Measurements from ENCODE around the gene MGAT3. TPM values are rescaled to one million over a fixed set of nuclear protein-coding genes. Genes with fewer than 3 reads are reported as not detected.

MGAT3 gene
- total RNA-seq, 1 donor from 2014 or later = 0.53 TPM

DNA sequence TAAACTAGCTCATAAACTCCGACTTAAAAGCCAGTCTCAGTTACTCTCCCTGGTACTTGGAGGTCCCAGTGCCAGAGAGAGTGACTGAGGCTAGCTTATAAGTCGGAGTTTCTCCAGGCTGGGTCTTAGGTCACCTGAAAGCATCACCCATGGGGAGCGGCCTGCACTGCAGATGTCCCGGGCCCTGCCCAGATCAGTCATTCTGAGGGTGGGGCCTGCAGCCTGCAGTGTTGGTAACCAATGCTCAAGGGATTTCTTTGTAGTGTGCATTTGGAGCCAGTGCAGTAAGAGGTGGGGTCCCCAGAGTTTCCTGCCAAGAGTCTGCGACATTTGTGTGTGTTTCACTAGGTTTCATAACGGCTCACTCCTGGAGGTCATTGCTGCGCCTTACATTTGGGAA, 42.4 kb upstream of the MGAT3 start:
- no peak for DNase-seq (ENCODE audit: low read depth)
- Histone ChIP-seq H3K4me3 (ENCODE audit: low read depth, low read length) (no peak overlapping the region), H3K27me3 (ENCODE audit: control insufficient read depth, insufficient read depth, low read length) (no peaks in the 10 kb centered on the region), H3K36me3 (ENCODE audit: control insufficient read depth, insufficient read depth, low read length) (peaks cover 22% of the 10 kb centered on the region)
- TF ChIP-seq, protein P1, sequence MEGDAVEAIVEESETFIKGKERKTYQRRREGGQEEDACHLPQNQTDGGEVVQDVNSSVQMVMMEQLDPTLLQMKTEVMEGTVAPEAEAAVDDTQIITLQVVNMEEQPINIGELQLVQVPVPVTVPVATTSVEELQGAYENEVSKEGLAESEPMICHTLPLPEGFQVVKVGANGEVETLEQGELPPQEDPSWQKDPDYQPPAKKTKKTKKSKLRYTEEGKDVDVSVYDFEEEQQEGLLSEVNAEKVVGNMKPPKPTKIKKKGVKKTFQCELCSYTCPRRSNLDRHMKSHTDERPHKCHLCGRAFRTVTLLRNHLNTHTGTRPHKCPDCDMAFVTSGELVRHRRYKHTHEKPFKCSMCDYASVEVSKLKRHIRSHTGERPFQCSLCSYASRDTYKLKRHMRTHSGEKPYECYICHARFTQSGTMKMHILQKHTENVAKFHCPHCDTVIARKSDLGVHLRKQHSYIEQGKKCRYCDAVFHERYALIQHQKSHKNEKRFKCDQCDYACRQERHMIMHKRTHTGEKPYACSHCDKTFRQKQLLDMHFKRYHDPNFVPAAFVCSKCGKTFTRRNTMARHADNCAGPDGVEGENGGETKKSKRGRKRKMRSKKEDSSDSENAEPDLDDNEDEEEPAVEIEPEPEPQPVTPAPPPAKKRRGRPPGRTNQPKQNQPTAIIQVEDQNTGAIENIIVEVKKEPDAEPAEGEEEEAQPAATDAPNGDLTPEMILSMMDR (IDR thresholded peaks at IDR 0.05; ENCODE audit: insufficient read depth, low read length, severe bottlenecking) = no peak
- FAIRE-seq = no peak

DNA sequence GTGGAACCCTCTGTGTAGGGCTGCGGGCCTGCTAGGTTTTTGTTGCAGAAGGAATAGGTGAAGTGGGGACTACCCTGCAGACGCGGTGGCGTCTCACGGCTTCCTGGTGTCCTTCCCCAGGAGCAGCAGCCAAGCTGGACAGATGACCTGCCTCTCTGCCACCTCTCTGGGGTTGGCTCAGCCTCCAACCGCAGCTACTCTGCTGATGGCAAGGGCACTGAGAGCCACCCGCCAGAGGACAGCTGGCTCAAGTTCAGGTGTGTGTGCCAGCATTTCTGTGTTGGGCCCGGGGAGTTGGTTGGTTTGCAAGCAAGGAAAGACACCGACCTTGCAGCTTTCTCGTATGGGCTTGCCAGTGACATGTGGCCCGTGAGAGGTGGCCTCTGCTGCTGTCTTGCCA, 41.9 kb upstream of the MGAT3 start:
- Histone ChIP-seq H3K36me3 (ENCODE audit: control insufficient read depth, insufficient read depth, low read length) (peaks cover 24% of the 10 kb centered on the region), H3K27me3 (ENCODE audit: control insufficient read depth, insufficient read depth, low read length) (no peaks in the 10 kb centered on the region), H3K4me3 (ENCODE audit: low read depth, low read length) (no peak overlapping the region)
- TF ChIP-seq, protein P1 (IDR thresholded peaks at IDR 0.05; ENCODE audit: insufficient read depth, low read length, severe bottlenecking) = no peak
- DNase-seq (ENCODE audit: low read depth) (no peak), FAIRE-seq (peak; percentile 40)

DNA sequence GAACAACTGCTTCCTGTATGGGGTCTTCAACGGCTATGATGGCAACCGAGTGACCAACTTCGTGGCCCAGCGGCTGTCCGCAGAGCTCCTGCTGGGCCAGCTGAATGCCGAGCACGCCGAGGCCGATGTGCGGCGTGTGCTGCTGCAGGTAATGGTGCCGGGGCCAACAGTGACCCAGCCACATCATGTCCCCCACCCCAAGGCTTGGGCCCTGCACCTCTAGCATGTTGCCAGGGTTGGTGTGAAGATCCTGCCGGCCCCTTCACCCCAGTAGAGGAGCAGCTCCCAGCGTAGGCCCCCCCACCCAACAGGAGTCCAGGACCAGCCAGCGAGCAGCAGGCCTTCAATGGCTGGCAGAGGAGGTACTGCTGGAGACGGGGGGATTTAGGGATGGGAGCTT, 41.3 kb upstream of the MGAT3 start:
- Histone ChIP-seq H3K27me3 (ENCODE audit: control insufficient read depth, insufficient read depth, low read length) (no peaks in the 10 kb centered on the region), H3K36me3 (ENCODE audit: control insufficient read depth, insufficient read depth, low read length) (peaks cover 29% of the 10 kb centered on the region), H3K4me3 (ENCODE audit: low read depth, low read length) (no peak overlapping the region)
- TF ChIP-seq, protein P1 (IDR thresholded peaks at IDR 0.05; ENCODE audit: insufficient read depth, low read length, severe bottlenecking) = no peak
- FAIRE-seq (no peak), DNase-seq (ENCODE audit: low read depth) (no peak)

DNA sequence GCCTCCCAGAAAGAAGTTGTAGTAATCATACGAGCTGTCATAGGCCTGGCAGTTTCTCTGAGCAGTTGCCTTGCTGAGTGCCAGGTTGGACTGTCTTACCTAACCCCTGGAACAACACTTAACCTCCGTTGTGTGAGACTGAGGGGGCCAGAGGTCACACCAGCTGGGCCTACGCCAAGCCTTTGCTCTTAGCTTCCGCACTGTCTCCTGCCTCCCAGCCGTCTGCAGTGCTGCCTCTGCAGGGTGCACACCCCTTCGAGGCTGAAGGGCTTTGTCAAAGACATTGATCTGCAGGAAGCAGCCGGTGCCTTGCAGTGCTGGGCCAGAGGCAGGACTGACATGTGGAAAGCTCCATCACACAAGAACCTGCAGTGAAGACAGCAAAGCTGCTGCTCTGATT, 40.5 kb upstream of the MGAT3 start:
- DNase-seq (ENCODE audit: low read depth) = no peak
- TF ChIP-seq, protein P1 (IDR thresholded peaks at IDR 0.05; ENCODE audit: insufficient read depth, low read length, severe bottlenecking) = no peak
- peaks cover 29% of the 10 kb centered on the region for H3K36me3 ChIP-seq (ENCODE audit: control insufficient read depth, insufficient read depth, low read length)
- H3K27me3 ChIP-seq (ENCODE audit: control insufficient read depth, insufficient read depth, low read length) = no peaks in the 10 kb centered on the region
- no peak overlapping the region for H3K4me3 ChIP-seq (ENCODE audit: low read depth, low read length)
- FAIRE-seq = peak; percentile 23

DNA sequence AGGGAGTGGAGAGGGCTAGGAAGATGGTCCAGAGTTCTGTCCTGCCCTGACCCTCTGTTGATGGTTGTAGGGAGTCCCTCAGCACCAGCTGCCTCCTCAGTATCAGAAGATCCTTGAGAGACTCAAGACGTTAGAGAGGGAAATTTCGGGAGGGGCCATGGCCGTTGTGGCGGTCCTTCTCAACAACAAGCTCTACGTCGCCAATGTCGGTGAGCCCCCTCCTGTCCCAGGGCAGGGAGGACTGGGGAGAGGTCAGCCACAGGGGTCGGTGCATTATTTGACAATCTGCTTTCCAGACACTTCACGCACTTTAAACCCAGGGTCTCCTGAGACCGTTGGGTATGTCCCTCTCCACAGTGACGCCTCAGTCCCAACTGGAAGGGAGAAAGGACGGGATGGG, 39.2 kb upstream of the MGAT3 start:
- DNase-seq (ENCODE audit: low read depth) (no peak), FAIRE-seq (no peak)
- TF ChIP-seq, protein P1 (IDR thresholded peaks at IDR 0.05; ENCODE audit: insufficient read depth, low read length, severe bottlenecking) = no peak
- H3K4me3 ChIP-seq (ENCODE audit: low read depth, low read length) = no peak overlapping the region
- H3K36me3 ChIP-seq (ENCODE audit: control insufficient read depth, insufficient read depth, low read length) = peaks cover 34% of the 10 kb centered on the region
- H3K27me3 ChIP-seq (ENCODE audit: control insufficient read depth, insufficient read depth, low read length) = no peaks in the 10 kb centered on the region

DNA sequence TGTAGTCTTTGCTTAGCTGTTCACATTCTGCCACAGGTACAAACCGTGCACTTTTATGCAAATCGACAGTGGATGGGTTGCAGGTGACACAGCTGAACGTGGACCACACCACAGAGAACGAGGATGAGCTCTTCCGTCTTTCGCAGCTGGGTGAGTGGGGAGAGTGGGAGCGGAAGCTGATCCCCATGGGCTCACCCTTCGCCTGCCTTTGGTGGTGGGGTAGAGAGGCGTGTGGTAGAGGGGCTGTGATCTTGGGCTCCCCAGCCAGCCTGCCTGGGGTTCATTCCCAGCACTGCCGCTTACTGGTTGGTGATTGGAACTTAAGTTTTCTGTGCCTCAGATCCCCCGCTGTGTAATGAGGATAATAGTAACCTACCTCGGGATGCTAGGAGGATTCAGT, 38.1 kb upstream of the MGAT3 start:
- peaks cover 34% of the 10 kb centered on the region for H3K36me3 ChIP-seq (ENCODE audit: control insufficient read depth, insufficient read depth, low read length)
- no peak overlapping the region for H3K4me3 ChIP-seq (ENCODE audit: low read depth, low read length)
- FAIRE-seq = no peak
- H3K27me3 ChIP-seq (ENCODE audit: control insufficient read depth, insufficient read depth, low read length) = no peaks in the 10 kb centered on the region
- TF ChIP-seq, protein P1 (IDR thresholded peaks at IDR 0.05; ENCODE audit: insufficient read depth, low read length, severe bottlenecking) = no peak
- no peak for DNase-seq (ENCODE audit: low read depth)

Data from bronchial epithelial cell (primary cell).